Measurements from ENCODE around the gene NFE2L2.
"Not testable (repeated sequence)": the region's sequence is repeated elsewhere in the genome, so short reads cannot be mapped to it uniquely, and the experiment has no call there.

The NFE2L2 gene

GRCh38 chr2:177257471-177257870 lies 7.1 kb downstream of the NFE2L2 start:
- DNase-seq (ENCODE audit: low read depth) = no peak

GRCh38 chr2:177256695-177257094 lies 7.8 kb downstream of the NFE2L2 start:
- DNase-seq (ENCODE audit: low read depth) = no peak

GRCh38 chr2:177256026-177256425 lies 8.5 kb downstream of the NFE2L2 start:
- DNase-seq (ENCODE audit: low read depth) = no peak

GRCh38 chr2:177255227-177255601 lies 9.3 kb downstream of the NFE2L2 start:
- no peak for DNase-seq (ENCODE audit: low read depth)

GRCh38 chr2:177254433-177255226 lies 9.9 kb downstream of the NFE2L2 start:
- no peak for DNase-seq (ENCODE audit: low read depth)

GRCh38 chr2:177253704-177254103 lies 10.8 kb downstream of the NFE2L2 start:
- no peak for DNase-seq (ENCODE audit: low read depth)

GRCh38 chr2:177252808-177253531 lies 11.6 kb downstream of the NFE2L2 start:
- DNase-seq (ENCODE audit: low read depth) = no peak

GRCh38 chr2:177251165-177251542 lies 13.4 kb downstream of the NFE2L2 start:
- no peak for DNase-seq (ENCODE audit: low read depth)

- no peak for DNase-seq (ENCODE audit: low read depth)
Observed at GRCh38 chr2:177250461-177250860, 14.1 kb downstream of the NFE2L2 start.

- DNase-seq (ENCODE audit: low read depth) = no peak
Observed at GRCh38 chr2:177249038-177249437, 15.5 kb downstream of the NFE2L2 start.

GRCh38 chr2:177247693-177248262 lies 16.7 kb downstream of the NFE2L2 start:
- DNase-seq (ENCODE audit: low read depth) = no peak

- not testable (repeated sequence) for DNase-seq (ENCODE audit: low read depth)
Observed at GRCh38 chr2:177246523-177247030, 17.9 kb downstream of the NFE2L2 start.

GRCh38 chr2:177246000-177246399 lies 18.5 kb downstream of the NFE2L2 start:
- no peak for DNase-seq (ENCODE audit: low read depth)

- DNase-seq (ENCODE audit: low read depth) = no peak
Observed at GRCh38 chr2:177245010-177245422, 19.5 kb downstream of the NFE2L2 start.

- DNase-seq (ENCODE audit: low read depth) = no peak
Observed at GRCh38 chr2:177244244-177244771, 20.2 kb downstream of the NFE2L2 start.

GRCh38 chr2:177243476-177243875 lies 21.1 kb downstream of the NFE2L2 start:
- no peak for DNase-seq (ENCODE audit: low read depth)

GRCh38 chr2:177243073-177243472 lies 21.5 kb downstream of the NFE2L2 start:
- DNase-seq (ENCODE audit: low read depth) = no peak

- DNase-seq (ENCODE audit: low read depth) = no peak
Observed at GRCh38 chr2:177242121-177242987, 22.2 kb downstream of the NFE2L2 start.

- DNase-seq (ENCODE audit: low read depth) = no peak
Observed at GRCh38 chr2:177241711-177242120, 22.8 kb downstream of the NFE2L2 start.

- no peak for DNase-seq (ENCODE audit: low read depth)
Observed at GRCh38 chr2:177239932-177240630, 24.4 kb downstream of the NFE2L2 start.

GRCh38 chr2:177239053-177239452 lies 25.5 kb downstream of the NFE2L2 start:
- DNase-seq (ENCODE audit: low read depth) = no peak

Data from T follicular helper cell (primary cell).